HEK293 (cell line): ENCODE results near the gene PLD4.

Experiments
- CTCF ChIA-PET: fragments of 350-600 bp; formaldehyde crosslinking; extraction: SDS; loops from one replicate; lab custom pipeline; 2021; ENCODE audit warnings: antibody characterized with exemption; lab: Yijun Ruan, JAX
- POLR2A ChIA-PET: fragments of 300-600 bp; formaldehyde crosslinking; extraction: SDS; loops from one replicate; lab custom pipeline; 2020; ENCODE audit warnings: antibody characterized with exemption, inconsistent platforms; lab: Yijun Ruan, JAX
- H3K27ac ChIP-seq: fragments of 200-500 bp; sonication (Bioruptor generic); 2 replicates; pipeline ENCODE4 v1.5.1; 2014; ENCODE audit warnings: low read depth, low read length, control low read depth, inconsistent platforms; ENCODE audit errors: extremely low read depth
- H3K36me3 ChIP-seq, 2 experiments: fragments of 200-500 bp in 1 of 2; sonication (Bioruptor generic) in 1 of 2; 1 replicate in 1 of 2; 2 replicates in 1 of 2; pipeline ENCODE4 v1.5.1; 2014 to 2017; ENCODE audit warnings: inconsistent platforms in 2 of 2, low read length in 2 of 2; ENCODE audit not compliant: control insufficient read depth in 2 of 2, insufficient read depth in 1 of 2
- H3K4me1 ChIP-seq: fragments of 200-500 bp; sonication (Bioruptor generic); 2 replicates; pipeline ENCODE4 v1.5.1; 2014; ENCODE audit warnings: mild to moderate bottlenecking, low read length, inconsistent platforms; ENCODE audit not compliant: control insufficient read depth, insufficient read depth
- H3K4me3 ChIP-seq: 2 replicates; pipeline ENCODE4 v1.5.1; 2011; ENCODE audit warnings: low read depth, mild to moderate bottlenecking, control low read depth, low read length, moderate library complexity
- H3K9me3 ChIP-seq: fragments of 200-500 bp; sonication (Bioruptor generic); 2 replicates; pipeline ENCODE4 v1.5.1; 2014; ENCODE audit warnings: low read depth, low read length, inconsistent platforms; ENCODE audit not compliant: control insufficient read depth, insufficient read depth
- BCL11B ChIP-seq: fragments of 450-650 bp; formaldehyde crosslinking; IDR thresholded peaks from 2 replicates; pipeline ENCODE4 v1.5.1; 2016; ENCODE audit warnings: low read depth, missing biosample characterization, missing genetic modification characterization
- GLI2 ChIP-seq: fragments of 450-650 bp; formaldehyde crosslinking; IDR thresholded peaks from 2 replicates; pipeline ENCODE4; 2017; ENCODE audit warnings: missing biosample characterization, missing genetic modification characterization, low read depth, borderline replicate concordance
- HOXA7 ChIP-seq: sonication (generic); formaldehyde crosslinking; IDR thresholded peaks from 2 replicates; pipeline ENCODE4 v1.8.1; 2022; ENCODE audit warnings: missing genetic modification reagents, borderline replicate concordance
- IKZF3 ChIP-seq: fragments of 450-650 bp; IDR thresholded peaks from 2 replicates; pipeline ENCODE4 v1.5.0; 2018; ENCODE audit warnings: missing biosample characterization, mild to moderate bottlenecking, missing genetic modification characterization, moderate library complexity
- KLF1 ChIP-seq: fragments of 450-650 bp; formaldehyde crosslinking; IDR thresholded peaks from 2 replicates; pipeline ENCODE4 v1.5.1; 2016; ENCODE audit warnings: missing biosample characterization, missing genetic modification characterization
- KLF10 ChIP-seq: fragments of 450-650 bp; IDR thresholded peaks from 2 replicates; pipeline ENCODE4 v1.5.1; 2018; ENCODE audit warnings: missing biosample characterization, mild to moderate bottlenecking, missing genetic modification characterization
- KLF9 ChIP-seq: fragments of 450-650 bp; formaldehyde crosslinking; IDR thresholded peaks from 2 replicates; pipeline ENCODE4 v1.5.1; 2016; ENCODE audit warnings: missing biosample characterization, missing genetic modification characterization, low read depth
- MEIS1 ChIP-seq: sonication (generic); formaldehyde crosslinking; IDR thresholded peaks from 2 replicates; pipeline ENCODE4 v1.8.1; 2022; ENCODE audit warnings: missing genetic modification reagents, mild to moderate bottlenecking, borderline replicate concordance
- ZBTB1 ChIP-seq: fragments of 450-650 bp; formaldehyde crosslinking; IDR thresholded peaks from 2 replicates; pipeline ENCODE4 v1.5.1; 2016; ENCODE audit warnings: missing biosample characterization, missing genetic modification characterization
- ZBTB10 ChIP-seq: fragments of 450-650 bp; formaldehyde crosslinking; IDR thresholded peaks from 2 replicates; pipeline ENCODE4 v1.5.1; 2016; ENCODE audit warnings: missing biosample characterization, missing genetic modification characterization
- ZFHX2 ChIP-seq: fragments of 450-650 bp; formaldehyde crosslinking; conservative IDR thresholded peaks from 2 replicates; pipeline ENCODE4 v1.5.1; 2016; ENCODE audit warnings: missing biosample characterization, missing genetic modification characterization
- ZFP37 ChIP-seq: fragments of 450-650 bp; formaldehyde crosslinking; IDR thresholded peaks from 2 replicates; pipeline ENCODE4 v1.5.1; 2016; ENCODE audit warnings: missing biosample characterization, missing genetic modification characterization
- ZNF248 ChIP-seq: fragments of 450-650 bp; formaldehyde crosslinking; IDR thresholded peaks from 2 replicates; pipeline ENCODE4 v1.5.1; 2017; ENCODE audit warnings: missing biosample characterization, missing genetic modification characterization
- ZNF274 ChIP-seq, 2 experiments: fragments of 200-500 bp in 1 of 2; fragments of 450-650 bp in 1 of 2; sonication (Bioruptor generic) in 1 of 2; formaldehyde crosslinking in 1 of 2; IDR thresholded peaks; 2 replicates each; pipeline versions ENCODE4 v1.5.1 to v1.6.1; 2014 to 2016; ENCODE audit warnings: borderline replicate concordance in 1 of 2, inconsistent platforms in 1 of 2, low read length in 1 of 2, missing biosample characterization in 1 of 2, missing genetic modification characterization in 1 of 2
- ZNF311 ChIP-seq: fragments of 450-650 bp; formaldehyde crosslinking; IDR thresholded peaks from 2 replicates; pipeline ENCODE4 v1.5.1; 2017; ENCODE audit warnings: missing biosample characterization, missing genetic modification characterization, borderline replicate concordance
- ZNF354C ChIP-seq: fragments of 450-650 bp; formaldehyde crosslinking; IDR thresholded peaks from 2 replicates; pipeline ENCODE4 v1.5.1; 2016; ENCODE audit warnings: missing biosample characterization, missing genetic modification characterization, low read depth, borderline replicate concordance
- ZNF621 ChIP-seq: fragments of 450-650 bp; formaldehyde crosslinking; IDR thresholded peaks from 2 replicates; pipeline ENCODE4 v1.5.1; 2017; ENCODE audit warnings: missing biosample characterization, missing genetic modification characterization
- ZNF623 ChIP-seq: fragments of 450-650 bp; formaldehyde crosslinking; IDR thresholded peaks from 2 replicates; pipeline ENCODE4 v1.5.1; 2016; ENCODE audit warnings: missing biosample characterization, missing genetic modification characterization
- ZNF791 ChIP-seq: fragments of 450-650 bp; formaldehyde crosslinking; IDR thresholded peaks from 2 replicates; pipeline ENCODE4 v1.5.1; 2016; ENCODE audit warnings: missing biosample characterization, missing genetic modification characterization
- ZXDB ChIP-seq: fragments of 450-650 bp; formaldehyde crosslinking; IDR thresholded peaks from 2 replicates; pipeline ENCODE4 v1.5.1; 2016; ENCODE audit warnings: missing biosample characterization, missing genetic modification characterization
- TF ChIP-seq, protein P1 (sequence below): fragments of 450-650 bp; formaldehyde crosslinking; IDR thresholded peaks from 2 replicates; pipeline ENCODE4 v1.5.1; 2016; ENCODE audit warnings: missing biosample characterization, missing genetic modification characterization
- TF ChIP-seq, protein P2 (sequence below): fragments of 450-650 bp; formaldehyde crosslinking; IDR thresholded peaks from 2 replicates; pipeline ENCODE4; 2016; ENCODE audit warnings: missing biosample characterization, missing genetic modification characterization

Gene PLD4

DNA sequence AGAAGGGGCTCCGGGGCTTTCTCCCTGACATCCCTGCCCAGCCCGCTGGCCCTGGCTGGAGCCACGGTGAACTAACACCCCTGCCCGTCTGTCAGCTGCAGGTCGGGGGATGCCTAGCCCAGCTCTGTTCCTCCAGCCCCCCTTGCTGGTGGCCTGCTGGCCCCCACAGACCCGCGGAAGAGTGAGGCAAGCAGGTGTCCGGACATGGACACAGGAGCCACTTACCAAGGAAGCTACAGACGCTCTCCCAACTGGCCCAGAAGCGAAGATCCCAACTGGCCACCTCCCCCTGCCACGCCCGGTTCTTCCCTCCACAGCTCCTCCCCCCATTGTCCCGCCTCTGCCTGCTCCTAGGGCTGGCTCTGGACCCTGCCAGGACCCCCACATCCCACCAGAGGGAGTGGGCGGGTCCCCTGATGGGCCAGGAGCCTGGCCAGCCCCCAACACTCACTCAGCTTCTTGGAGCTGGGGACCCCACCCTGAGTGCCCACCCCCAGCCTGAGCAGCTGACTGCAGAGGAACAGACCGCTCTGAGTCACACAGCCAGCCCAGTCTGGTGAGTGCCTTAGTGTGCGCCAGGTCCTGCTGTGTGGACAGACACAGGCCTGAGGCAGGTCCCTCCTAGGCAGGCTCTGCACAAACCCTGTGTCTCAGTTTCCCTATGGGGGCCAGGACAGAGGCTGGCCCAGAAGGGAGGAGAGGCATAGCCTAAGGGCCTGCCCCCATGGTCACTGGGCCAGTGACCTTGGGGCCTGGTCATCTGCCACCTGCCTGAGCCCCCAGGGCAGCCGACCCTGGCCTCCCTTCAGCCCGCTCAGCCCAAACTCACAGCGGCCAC is 45.8 kb downstream of the PLD4 start (continued):
- TF ChIP-seq ZNF354C (tag by site-specific recombination) (no peak), MEIS1 (CRISPR knock-in tag) (no peak), ZFHX2 (peak; percentile 77), KLF1 (tag by site-specific recombination) (peak; percentile 98)
- TF ChIP-seq, protein P1, sequence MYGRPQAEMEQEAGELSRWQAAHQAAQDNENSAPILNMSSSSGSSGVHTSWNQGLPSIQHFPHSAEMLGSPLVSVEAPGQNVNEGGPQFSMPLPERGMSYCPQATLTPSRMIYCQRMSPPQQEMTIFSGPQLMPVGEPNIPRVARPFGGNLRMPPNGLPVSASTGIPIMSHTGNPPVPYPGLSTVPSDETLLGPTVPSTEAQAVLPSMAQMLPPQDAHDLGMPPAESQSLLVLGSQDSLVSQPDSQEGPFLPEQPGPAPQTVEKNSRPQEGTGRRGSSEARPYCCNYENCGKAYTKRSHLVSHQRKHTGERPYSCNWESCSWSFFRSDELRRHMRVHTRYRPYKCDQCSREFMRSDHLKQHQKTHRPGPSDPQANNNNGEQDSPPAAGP (tag by site-specific recombination) = peak; percentile 76

DNA sequence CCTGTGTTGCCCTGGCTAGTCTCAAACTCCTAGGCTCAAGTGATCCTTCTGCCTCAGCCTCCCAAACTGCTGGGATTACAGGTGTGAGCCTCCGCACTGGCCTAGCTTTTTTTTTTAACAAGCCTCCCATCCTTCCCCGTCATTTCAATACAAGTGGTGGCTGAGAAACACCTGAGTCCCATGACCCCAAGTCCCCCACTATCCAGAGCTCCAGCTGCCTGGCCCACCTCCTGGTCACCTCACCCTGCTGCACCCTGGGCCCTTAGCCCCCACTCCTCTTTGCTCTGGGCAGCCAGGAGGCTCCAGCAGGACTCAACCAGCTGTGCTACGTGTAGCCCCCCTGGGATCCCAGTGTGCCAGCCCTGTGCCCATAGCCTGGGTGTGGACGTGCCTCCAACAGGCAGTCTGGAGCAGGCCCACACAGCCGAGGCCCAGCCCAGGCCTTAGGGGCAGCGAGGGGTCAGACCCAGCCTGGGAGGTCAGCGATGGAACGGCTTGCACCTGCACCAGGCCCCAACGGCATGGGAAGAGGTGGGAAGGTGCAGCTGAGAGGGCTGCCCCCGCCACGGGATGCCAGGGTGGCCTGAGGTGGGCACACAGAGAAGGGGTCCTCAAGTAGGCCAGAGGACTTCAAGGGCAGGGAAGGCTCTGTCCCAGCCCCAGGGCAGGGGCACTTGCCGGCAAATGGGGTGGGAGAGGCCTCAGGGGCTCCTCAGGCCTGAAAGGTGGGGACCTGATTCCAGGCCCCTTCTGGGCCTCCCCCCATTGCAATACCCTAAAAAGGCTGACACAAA is 47.0 kb downstream of the PLD4 start:
- H3K27ac ChIP-seq = no peak overlapping the region

More for the DNA sequence above, 47.0 kb downstream of the PLD4 start:
- Histone ChIP-seq H3K9me3 (no peaks in the 10 kb centered on the region), H3K4me1 (peaks cover 11% of the 10 kb centered on the region), H3K36me3 (no peaks in the 10 kb centered on the region), H3K4me3 (no peak overlapping the region)
- ChIA-PET CTCF (interaction anchor here (5.9 kb wide), 1 partner anchor 72 kb away, joined by 109 read pairs; no protein-coding TSS in a partner anchor), POLR2A (interaction anchor here (0.6 to 1.2 kb wide), 2 partner anchors 38 to 95 kb away, joined by 3 to 5 read pairs; no protein-coding TSS in a partner anchor)
- TF ChIP-seq BCL11B = no peak
- TF ChIP-seq HOXA7 (CRISPR knock-in tag) = no peak
- TF ChIP-seq ZNF311 (tag by site-specific recombination) = no peak
- TF ChIP-seq ZNF274 (IDR thresholded peaks at IDR 0.05; ENCODE audit: low read length) = no peak
- TF ChIP-seq ZNF274 (tag by site-specific recombination; IDR thresholded peaks at IDR 0.05; ENCODE audit: borderline replicate concordance) = no peak
- no peak for TF ChIP-seq ZNF791 (tag by site-specific recombination)
- no peak for TF ChIP-seq ZBTB10
- no peak for TF ChIP-seq KLF10 (tag by site-specific recombination)
- TF ChIP-seq ZNF621 (tag by site-specific recombination) = no peak
- TF ChIP-seq KLF9 (tag by site-specific recombination) = no peak
- TF ChIP-seq ZFP37 (tag by site-specific recombination) = no peak
- TF ChIP-seq IKZF3 (tag by site-specific recombination) = no peak
- TF ChIP-seq ZNF623 (tag by site-specific recombination) = no peak
- TF ChIP-seq, protein P1 (tag by site-specific recombination) = no peak
- TF ChIP-seq, protein P2, sequence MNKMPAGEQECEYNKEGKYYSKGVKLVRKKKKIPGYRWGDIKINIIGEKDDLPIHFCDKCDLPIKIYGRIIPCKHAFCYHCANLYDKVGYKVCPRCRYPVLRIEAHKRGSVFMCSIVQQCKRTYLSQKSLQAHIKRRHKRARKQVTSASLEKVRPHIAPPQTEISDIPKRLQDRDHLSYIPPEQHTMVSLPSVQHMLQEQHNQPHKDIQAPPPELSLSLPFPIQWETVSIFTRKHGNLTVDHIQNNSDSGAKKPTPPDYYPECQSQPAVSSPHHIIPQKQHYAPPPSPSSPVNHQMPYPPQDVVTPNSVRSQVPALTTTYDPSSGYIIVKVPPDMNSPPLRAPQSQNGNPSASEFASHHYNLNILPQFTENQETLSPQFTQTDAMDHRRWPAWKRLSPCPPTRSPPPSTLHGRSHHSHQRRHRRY (tag by site-specific recombination) = no peak
- no peak for TF ChIP-seq ZNF354C (tag by site-specific recombination)
- no peak for TF ChIP-seq ZNF248 (tag by site-specific recombination)
- TF ChIP-seq GLI2 (tag by site-specific recombination) = no peak
- TF ChIP-seq ZBTB1 (tag by site-specific recombination) = no peak
- no peak for TF ChIP-seq ZXDB (tag by site-specific recombination)
